GM11168 (cell line): Measurements from ENCODE around the gene KAT2A.

Source experiments
- in situ Hi-C: fragments of 300-500 bp; cut with MboI; formaldehyde crosslinking; loops from one replicate; pipeline ENCODE4 v1.12.0; 2022; ENCODE audit warnings: low sequenced_read_pairs; ENCODE audit not compliant: unreplicated experiment

The KAT2A gene

GRCh38 chr17:42097691-42098631 lies 23.2 kb downstream of the KAT2A start, which contains the start of gene ZNF385C:
ZNF385C (minus strand) TSS chr17:42098473; CDS start chr17:42063056, 35,417 bp downstream.
- in situ Hi-C loops, result no loop called here

- in situ Hi-C loops, result no loop called here
These were observed 24.6 kb downstream of the KAT2A start for GRCh38 chr17:42096360-42097111.

- in situ Hi-C loops, result no loop called here
These were observed 26.6 kb downstream of the KAT2A start for GRCh38 chr17:42094375-42095069.

- in situ Hi-C loops, result no loop called here
These were observed 28.2 kb downstream of the KAT2A start for GRCh38 chr17:42092939-42093338.

GRCh38 chr17:42090964-42091790 lies 30.0 kb downstream of the KAT2A start:
- in situ Hi-C loops, result no loop called here

- in situ Hi-C loops, result no loop called here
These were observed 32.4 kb downstream of the KAT2A start for GRCh38 chr17:42088736-42089135.

GRCh38 chr17:42087736-42088705 lies 33.1 kb downstream of the KAT2A start:
- in situ Hi-C loops, result no loop called here

- in situ Hi-C loops, result no loop called here
These were observed 34.0 kb downstream of the KAT2A start for GRCh38 chr17:42087042-42087701.

- in situ Hi-C loops, result no loop called here
These were observed 39.5 kb downstream of the KAT2A start for GRCh38 chr17:42081516-42082129.

GRCh38 chr17:42079541-42079940 lies 41.6 kb downstream of the KAT2A start:
- in situ Hi-C loops, result no loop called here

GRCh38 chr17:42078396-42079043 lies 42.6 kb downstream of the KAT2A start:
- in situ Hi-C loops, result no loop called here

GRCh38 chr17:42077755-42078154 lies 43.4 kb downstream of the KAT2A start:
- in situ Hi-C loops, result no loop called here

- in situ Hi-C loops, result no loop called here
These were observed 44.2 kb downstream of the KAT2A start for GRCh38 chr17:42076797-42077559.

- in situ Hi-C loops, result no loop called here
These were observed 45.4 kb downstream of the KAT2A start for GRCh38 chr17:42075789-42076188.

- in situ Hi-C loops, result no loop called here
These were observed 48.6 kb downstream of the KAT2A start for GRCh38 chr17:42072323-42073187.

- in situ Hi-C loops, result no loop called here
These were observed 49.4 kb downstream of the KAT2A start for GRCh38 chr17:42071810-42072209.
